Measurements from ENCODE around the gene TRIM45.

The TRIM45 gene

GRCh38 chr1:117098287-117098890 is 23.2 kb downstream of the TRIM45 start:
- DNase-seq (ENCODE audit: low spot score), result no peak

- DNase-seq (ENCODE audit: low spot score), result no peak
These were observed 24.1 kb downstream of the TRIM45 start for GRCh38 chr1:117097443-117097842.

- no peak for DNase-seq (ENCODE audit: low spot score)
These were observed 24.6 kb downstream of the TRIM45 start for GRCh38 chr1:117096951-117097408.

GRCh38 chr1:117094841-117095604 is 26.5 kb downstream of the TRIM45 start:
- no peak for DNase-seq (ENCODE audit: low spot score)

GRCh38 chr1:117093870-117094621 is 27.5 kb downstream of the TRIM45 start:
- DNase-seq (ENCODE audit: low spot score), result no peak

- DNase-seq (ENCODE audit: low spot score), result no peak
These were observed 28.4 kb downstream of the TRIM45 start for GRCh38 chr1:117093091-117093534.

DNA sequence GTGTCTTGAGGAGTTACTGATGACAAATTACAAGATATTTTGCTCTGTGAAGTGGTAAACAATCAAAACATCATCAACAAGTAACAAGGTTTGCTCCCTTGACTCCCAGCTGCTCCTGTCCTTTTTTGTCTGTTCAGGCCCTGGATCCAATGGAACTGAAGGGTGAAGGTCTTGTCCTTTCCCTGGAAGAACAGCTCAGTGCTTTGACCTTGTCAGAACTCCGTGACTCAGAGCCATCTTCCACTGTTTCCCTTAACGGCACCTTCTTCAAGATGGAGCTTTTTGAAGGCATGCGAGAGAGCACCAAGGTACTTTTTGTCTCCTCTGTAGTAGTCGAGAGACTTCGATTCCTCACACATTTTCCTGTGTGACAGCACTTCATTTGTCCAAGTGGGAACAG is 29.0 kb downstream of the TRIM45 start:
- no peak for DNase-seq (ENCODE audit: low spot score)

GRCh38 chr1:117089996-117090395 is 31.6 kb downstream of the TRIM45 start:
- DNase-seq (ENCODE audit: low spot score), result no peak

GRCh38 chr1:117087686-117088085 is 33.9 kb downstream of the TRIM45 start:
- no peak for DNase-seq (ENCODE audit: low spot score)

DNA sequence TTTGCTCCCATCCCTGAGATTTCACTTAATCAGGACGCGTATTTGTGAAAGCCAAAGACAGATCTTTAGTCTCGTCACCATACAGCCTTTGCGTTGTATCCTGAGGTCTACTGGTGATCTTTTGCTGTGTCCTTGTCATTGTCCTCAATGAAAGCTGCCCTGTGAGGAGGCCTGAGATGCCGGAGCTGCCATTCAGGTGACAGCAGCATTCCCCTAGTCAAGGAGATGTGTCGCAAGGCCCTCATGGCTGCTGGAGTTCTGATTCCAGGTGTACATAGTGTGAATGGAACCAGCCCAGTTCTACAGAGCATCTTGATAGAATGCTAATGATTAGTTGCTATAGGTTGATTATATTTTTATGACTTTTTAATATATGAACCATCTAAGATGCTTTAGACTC is 37.3 kb downstream of the TRIM45 start:
- DNase-seq (ENCODE audit: low spot score), result no peak

GRCh38 chr1:117079737-117080136 is 41.8 kb downstream of the TRIM45 start:
- no peak for DNase-seq (ENCODE audit: low spot score)

DNA sequence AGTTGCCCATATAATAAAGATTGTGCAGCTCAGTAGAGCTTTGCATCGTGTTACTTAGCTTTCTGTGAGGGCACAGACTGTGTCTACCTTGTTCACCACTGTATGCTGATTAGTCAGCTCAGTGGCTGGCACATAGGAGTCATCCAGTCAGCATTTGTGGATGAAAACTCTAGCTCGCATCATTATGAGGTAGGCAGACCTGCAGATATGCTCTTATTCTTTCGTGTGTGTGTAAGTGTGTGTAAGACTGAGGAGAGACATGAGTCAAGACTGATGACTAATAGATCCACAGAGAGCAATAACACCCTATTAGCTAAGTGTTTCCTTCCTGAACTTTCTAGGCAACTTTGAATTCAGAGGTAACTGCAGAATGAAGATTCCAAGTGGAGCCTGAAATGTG is 44.3 kb downstream of the TRIM45 start:
- DNase-seq (ENCODE audit: low spot score), result no peak

DNA sequence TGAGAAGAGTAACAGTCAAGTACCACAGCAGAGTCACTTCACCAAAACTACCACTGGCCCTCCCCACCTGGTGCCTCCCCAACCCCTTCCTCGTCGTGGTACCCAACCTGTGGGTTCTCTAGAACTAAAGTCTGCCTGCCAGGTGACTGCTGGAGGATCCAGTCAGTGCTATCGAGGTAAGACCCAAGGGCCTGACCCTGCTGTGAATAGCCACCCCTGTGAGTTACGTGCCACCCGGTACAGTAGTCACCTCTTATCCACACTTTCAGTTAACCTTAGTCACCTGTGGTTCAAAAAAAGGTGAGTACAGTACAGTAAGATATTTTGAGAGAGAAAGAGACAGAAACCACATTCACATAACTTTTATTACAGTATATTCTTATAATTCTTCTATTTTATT is 44.9 kb downstream of the TRIM45 start:
- no peak for DNase-seq (ENCODE audit: low spot score)

DNA sequence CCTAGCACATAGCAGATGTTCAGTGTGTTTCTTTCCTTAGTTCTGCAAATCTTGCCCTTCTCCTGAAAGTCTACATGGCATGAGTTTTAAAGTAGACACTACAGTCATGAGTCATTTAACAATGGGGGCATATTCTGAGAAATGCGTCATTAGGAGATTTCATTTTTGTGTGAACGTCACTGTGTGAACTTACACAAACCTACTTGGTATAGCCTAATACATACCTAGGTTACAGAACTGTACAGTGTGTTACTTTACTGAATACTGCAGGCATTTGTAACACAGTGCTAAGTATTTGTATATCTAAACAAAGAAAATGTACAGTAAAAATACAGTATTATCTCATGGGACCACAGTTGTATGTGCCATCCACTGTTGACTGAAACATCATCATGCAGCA is 51.4 kb downstream of the TRIM45 start:
- no peak for DNase-seq (ENCODE audit: low spot score)

GRCh38 chr1:117069220-117069844 is 52.2 kb downstream of the TRIM45 start:
- DNase-seq (ENCODE audit: low spot score), result no peak

GRCh38 chr1:117068580-117068979 is 53.0 kb downstream of the TRIM45 start:
- no peak for DNase-seq (ENCODE audit: low spot score)

DNA sequence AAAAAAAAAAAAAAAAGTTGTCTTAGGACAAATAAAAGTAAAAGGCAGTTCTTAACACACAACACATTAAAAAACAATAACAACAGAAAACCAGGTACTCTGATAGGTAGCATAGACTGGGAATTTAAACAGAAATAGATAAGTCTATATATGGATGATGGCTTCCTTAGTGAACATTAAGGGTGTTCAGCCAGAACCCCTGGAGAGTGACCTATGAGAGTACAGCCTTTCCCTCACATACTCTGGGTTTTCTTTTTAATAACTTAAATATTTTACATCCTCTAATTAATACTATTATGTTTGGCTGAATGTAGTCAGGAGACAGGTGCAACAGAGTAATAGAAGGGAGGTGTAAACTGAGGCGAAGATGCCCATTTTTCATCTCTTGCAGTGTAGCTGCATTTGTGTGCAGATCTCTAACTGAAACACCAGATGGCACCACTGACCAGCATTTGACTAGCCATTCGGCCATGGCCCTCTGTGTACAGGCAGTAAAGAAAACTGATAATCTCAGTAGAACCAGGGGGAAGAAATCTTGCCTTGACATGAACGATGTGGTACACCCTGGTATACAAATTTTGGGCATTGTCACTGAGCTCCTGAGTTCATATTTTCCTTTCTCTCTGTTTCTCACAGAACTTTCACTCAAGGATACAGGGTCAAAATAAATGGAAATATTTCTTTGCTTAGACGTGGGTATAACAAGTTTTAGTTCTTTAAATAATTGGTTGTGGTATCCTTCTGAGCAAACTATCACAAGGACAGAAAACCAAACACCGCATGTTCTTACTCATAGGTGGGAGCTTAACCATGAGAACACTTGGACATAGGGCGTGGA is 53.8 kb downstream of the TRIM45 start:
- peak; percentile 43 for DNase-seq (ENCODE audit: low spot score)

DNA sequence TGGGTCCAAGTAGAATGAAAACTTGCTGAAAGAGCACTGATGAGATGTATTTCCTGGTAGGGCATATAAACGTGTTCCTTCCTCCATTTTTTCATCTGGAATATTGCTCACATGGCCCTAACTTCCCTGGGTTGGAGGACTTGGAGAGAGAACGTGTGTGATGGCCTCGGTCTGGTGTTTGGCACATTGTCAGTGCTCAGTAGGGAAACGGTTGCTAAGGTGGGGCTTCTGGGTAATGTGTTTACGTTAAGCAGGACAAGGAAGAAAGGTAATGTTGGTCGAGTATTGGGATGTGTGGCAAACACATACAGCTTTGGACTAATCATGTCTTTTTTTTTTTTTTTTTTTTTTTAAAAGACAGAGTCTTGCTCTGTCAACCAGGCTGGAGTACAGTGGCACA is 55.2 kb downstream of the TRIM45 start:
- no peak for DNase-seq (ENCODE audit: low spot score)

- DNase-seq (ENCODE audit: low spot score), result no peak
These were observed 59.5 kb downstream of the TRIM45 start for GRCh38 chr1:117061986-117062415.

All from HuH-7.5 (cell line).